Measurements from ENCODE around the gene PTCHD4. TPM values are rescaled to one million over a fixed set of nuclear protein-coding genes. Genes with fewer than 3 reads are reported as not detected.
"Not testable (repeated sequence)": the region's sequence is repeated elsewhere in the genome, so short reads cannot be mapped to it uniquely, and the experiment has no call there.

PTCHD4 gene
- total RNA-seq, 2 donors from 2014 or later: not detected

- DNase-seq (ENCODE audit: low spot score in 2 of 2) (no peak), ATAC-seq (no peak)
- H3K9me3 Mint-ChIP-seq: peaks cover 0 to 3% of the 10 kb centered on the region in 2 donors
- peak overlapping the region in 1 of 2 donors; percentile 72 for H3K27ac Mint-ChIP-seq
- no peaks in the 10 kb centered on the region for H3K36me3 Mint-ChIP-seq
These were observed 408 bp downstream of the PTCHD4 start for GRCh38 chr6:48110436-48111142.

- H3K9me3 Mint-ChIP-seq: peaks cover 4 to 9% of the 10 kb centered on the region in 2 donors
- no peaks in the 10 kb centered on the region for H3K36me3 Mint-ChIP-seq
- DNase-seq (ENCODE audit: low spot score in 2 of 2) (no peak), ATAC-seq (no peak)
- H3K27ac Mint-ChIP-seq: no peak overlapping the region
These were observed 1.1 kb downstream of the PTCHD4 start for GRCh38 chr6:48109944-48110343.

GRCh38 chr6:48102476-48103195 lies 8.4 kb downstream of the PTCHD4 start:
- H3K27ac Mint-ChIP-seq; H3K9me3 Mint-ChIP-seq; DNase-seq (ENCODE audit: low spot score in 2 of 2); H3K36me3 Mint-ChIP-seq; ATAC-seq: not testable (repeated sequence)

GRCh38 chr6:48101290-48101689 lies 9.7 kb downstream of the PTCHD4 start:
- ATAC-seq: no peak
- Mint-ChIP-seq H3K9me3 (peaks cover 7 to 9% of the 10 kb centered on the region in 2 donors), H3K27ac (no peak overlapping the region), H3K36me3 (no peaks in the 10 kb centered on the region)
- DNase-seq (ENCODE audit: low spot score in 2 of 2): no peak

GRCh38 chr6:48100588-48100895 lies 10.5 kb downstream of the PTCHD4 start:
- Mint-ChIP-seq H3K27ac (no peak overlapping the region), H3K9me3 (peaks cover 5 to 7% of the 10 kb centered on the region in 2 donors), H3K36me3 (no peaks in the 10 kb centered on the region)
- DNase-seq (ENCODE audit: low spot score in 2 of 2) (no peak), ATAC-seq (no peak)

- Mint-ChIP-seq H3K27ac (no peak overlapping the region), H3K36me3 (no peaks in the 10 kb centered on the region), H3K9me3 (peaks cover under 1 to 3% of the 10 kb centered on the region in 2 donors)
- DNase-seq (ENCODE audit: low spot score in 2 of 2): no peak
- no peak for ATAC-seq
These were observed 11.0 kb downstream of the PTCHD4 start for GRCh38 chr6:48099713-48100587.

- H3K9me3 Mint-ChIP-seq: no peaks in the 10 kb centered on the region
- no peak for DNase-seq (ENCODE audit: low spot score in 2 of 2)
- no peak overlapping the region for H3K27ac Mint-ChIP-seq
- ATAC-seq: no peak
- no peaks in the 10 kb centered on the region for H3K36me3 Mint-ChIP-seq
These were observed 12.1 kb downstream of the PTCHD4 start for GRCh38 chr6:48098923-48099322.

GRCh38 chr6:48092550-48093217 lies 18.3 kb downstream of the PTCHD4 start:
- ATAC-seq (no peak), DNase-seq (ENCODE audit: low spot score in 2 of 2) (no peak)
- Mint-ChIP-seq H3K36me3 (no peaks in the 10 kb centered on the region), H3K27ac (no peak overlapping the region), H3K9me3 (no peaks in the 10 kb centered on the region)

GRCh38 chr6:48090546-48090945 lies 20.5 kb downstream of the PTCHD4 start:
- DNase-seq (ENCODE audit: low spot score in 2 of 2) (no peak), ATAC-seq (no peak)
- Mint-ChIP-seq H3K36me3 (no peaks in the 10 kb centered on the region), H3K9me3 (no peaks in the 10 kb centered on the region), H3K27ac (no peak overlapping the region)

GRCh38 chr6:48087448-48087847 lies 23.5 kb downstream of the PTCHD4 start:
- ATAC-seq: no peak
- Mint-ChIP-seq H3K36me3 (no peaks in the 10 kb centered on the region), H3K9me3 (no peaks in the 10 kb centered on the region), H3K27ac (no peak overlapping the region)
- no peak for DNase-seq (ENCODE audit: low spot score in 2 of 2)

- DNase-seq (ENCODE audit: low spot score in 2 of 2): no peak
- Mint-ChIP-seq H3K36me3 (no peaks in the 10 kb centered on the region), H3K27ac (no peak overlapping the region), H3K9me3 (no peaks in the 10 kb centered on the region)
- no peak for ATAC-seq
These were observed 24.8 kb downstream of the PTCHD4 start for GRCh38 chr6:48086187-48086586.

GRCh38 chr6:48085131-48085741 lies 25.8 kb downstream of the PTCHD4 start:
- Mint-ChIP-seq H3K36me3 (no peaks in the 10 kb centered on the region), H3K9me3 (no peaks in the 10 kb centered on the region), H3K27ac (no peak overlapping the region)
- ATAC-seq: no peak
- no peak for DNase-seq (ENCODE audit: low spot score in 2 of 2)

- Mint-ChIP-seq H3K36me3 (no peaks in the 10 kb centered on the region), H3K27ac (no peak overlapping the region), H3K9me3 (no peaks in the 10 kb centered on the region)
- DNase-seq (ENCODE audit: low spot score in 2 of 2) (no peak), ATAC-seq (no peak)
These were observed 26.8 kb downstream of the PTCHD4 start for GRCh38 chr6:48084201-48084600.

GRCh38 chr6:48080227-48081009 lies 30.6 kb downstream of the PTCHD4 start:
- no peak for ATAC-seq
- no peaks in the 10 kb centered on the region for H3K36me3 Mint-ChIP-seq
- no peak overlapping the region for H3K27ac Mint-ChIP-seq
- DNase-seq (ENCODE audit: low spot score in 2 of 2): no peak
- peaks cover 0 to 7% of the 10 kb centered on the region in 2 donors for H3K9me3 Mint-ChIP-seq

GRCh38 chr6:48078120-48078519 lies 32.9 kb downstream of the PTCHD4 start:
- DNase-seq (ENCODE audit: low spot score in 2 of 2) (no peak), ATAC-seq (no peak)
- no peaks in the 10 kb centered on the region for H3K36me3 Mint-ChIP-seq
- no peak overlapping the region for H3K27ac Mint-ChIP-seq
- H3K9me3 Mint-ChIP-seq: peaks cover 0 to 7% of the 10 kb centered on the region in 2 donors

GRCh38 chr6:48075181-48075580 lies 35.8 kb downstream of the PTCHD4 start:
- H3K36me3 Mint-ChIP-seq: no peaks in the 10 kb centered on the region
- no peak for ATAC-seq

More at GRCh38 chr6:48075181-48075580, 35.8 kb downstream of the PTCHD4 start:
- peaks cover 0 to 7% of the 10 kb centered on the region in 2 donors for H3K9me3 Mint-ChIP-seq
- H3K27ac Mint-ChIP-seq: no peak overlapping the region
- no peak for DNase-seq (ENCODE audit: low spot score in 2 of 2)

Measured in activated naive CD4-positive, alpha-beta T cell treated with anti-CD3 and anti-CD28 coated beads, Interleukin-2, amount 50 U/mL, for 72 hours (primary cell).